ENCODE results near the gene EDN3. TPM values are rescaled to one million over a fixed set of nuclear protein-coding genes. Genes with fewer than 3 reads are reported as not detected.

Gene EDN3
- total and polyA plus RNA-seq, 9 of the 15 experiments (the other 6 are each of a cell fraction or from before 2014, with no cell fraction given): not detected

GRCh38 chr20:59352990-59353389 is 52.6 kb downstream of the EDN3 start (continued):
- TF ChIP-seq CHAMP1 (IDR thresholded peaks at IDR 0.05): no peak
- no peak for TF ChIP-seq E2F4 (CRISPR knock-in tag; IDR thresholded peaks at IDR 0.05; ENCODE audit: low read depth)
- TF ChIP-seq FOXJ2 (tag; IDR thresholded peaks at IDR 0.05): no peak
- no peak for TF ChIP-seq ELF4 (CRISPR knock-in tag; IDR thresholded peaks at IDR 0.05)
- no peak for TF ChIP-seq NFIC (IDR thresholded peaks at IDR 0.05)
- TF ChIP-seq HDAC2 (IDR thresholded peaks at IDR 0.05): no peak
- no peak for TF ChIP-seq PHB (CRISPR knock-in tag; IDR thresholded peaks at IDR 0.05)
- no peak for TF ChIP-seq POU5F1 (IDR thresholded peaks at IDR 0.05; ENCODE audit: borderline replicate concordance, low read depth, low read length, partially characterized antibody)
- no peak for TF ChIP-seq C11orf30 (IDR thresholded peaks at IDR 0.05; ENCODE audit: low read depth)
- TF ChIP-seq TARDBP (IDR thresholded peaks at IDR 0.05): no peak
- no peak for TF ChIP-seq RBM14 (IDR thresholded peaks at IDR 0.05; ENCODE audit: borderline replicate concordance, insufficient read depth, low read depth, low read length)

Data from K562 (cell line).